ENCODE results near the gene FDX2.

The FDX2 gene

DNA sequence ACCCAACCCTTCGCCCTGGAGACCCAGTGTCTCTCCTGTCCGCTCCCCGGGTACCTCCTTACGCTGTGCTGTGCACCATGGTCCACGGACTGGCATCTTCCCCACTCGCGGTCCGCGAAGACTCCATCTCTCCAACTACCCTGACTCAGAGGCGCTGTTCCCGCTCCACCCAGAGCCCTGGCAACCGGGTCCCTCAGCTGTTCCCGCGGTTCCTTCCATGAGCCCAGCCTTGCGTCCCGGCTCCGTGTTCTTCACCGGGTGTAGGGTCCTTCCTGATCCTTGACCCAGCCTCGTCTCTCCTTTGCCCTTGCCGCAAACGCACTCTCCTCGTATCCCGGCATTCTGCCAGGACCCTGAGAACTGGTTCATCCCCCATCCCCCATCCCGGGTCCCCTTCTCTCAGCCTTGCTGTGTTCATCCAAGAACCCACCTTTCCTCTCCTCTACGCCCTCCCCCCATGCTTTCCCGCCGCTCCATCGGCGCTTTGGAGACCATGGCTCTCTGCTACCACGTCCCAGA lies 25.4 kb downstream of the FDX2 start:
- H3K27ac ChIP-seq, result peak overlapping the region; percentile 74
- no peak for TF ChIP-seq ZFX (IDR thresholded peaks at IDR 0.05)
- TF ChIP-seq, protein P1, sequence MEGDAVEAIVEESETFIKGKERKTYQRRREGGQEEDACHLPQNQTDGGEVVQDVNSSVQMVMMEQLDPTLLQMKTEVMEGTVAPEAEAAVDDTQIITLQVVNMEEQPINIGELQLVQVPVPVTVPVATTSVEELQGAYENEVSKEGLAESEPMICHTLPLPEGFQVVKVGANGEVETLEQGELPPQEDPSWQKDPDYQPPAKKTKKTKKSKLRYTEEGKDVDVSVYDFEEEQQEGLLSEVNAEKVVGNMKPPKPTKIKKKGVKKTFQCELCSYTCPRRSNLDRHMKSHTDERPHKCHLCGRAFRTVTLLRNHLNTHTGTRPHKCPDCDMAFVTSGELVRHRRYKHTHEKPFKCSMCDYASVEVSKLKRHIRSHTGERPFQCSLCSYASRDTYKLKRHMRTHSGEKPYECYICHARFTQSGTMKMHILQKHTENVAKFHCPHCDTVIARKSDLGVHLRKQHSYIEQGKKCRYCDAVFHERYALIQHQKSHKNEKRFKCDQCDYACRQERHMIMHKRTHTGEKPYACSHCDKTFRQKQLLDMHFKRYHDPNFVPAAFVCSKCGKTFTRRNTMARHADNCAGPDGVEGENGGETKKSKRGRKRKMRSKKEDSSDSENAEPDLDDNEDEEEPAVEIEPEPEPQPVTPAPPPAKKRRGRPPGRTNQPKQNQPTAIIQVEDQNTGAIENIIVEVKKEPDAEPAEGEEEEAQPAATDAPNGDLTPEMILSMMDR (conservative IDR thresholded peaks at IDR 0.05), result no peak

DNA sequence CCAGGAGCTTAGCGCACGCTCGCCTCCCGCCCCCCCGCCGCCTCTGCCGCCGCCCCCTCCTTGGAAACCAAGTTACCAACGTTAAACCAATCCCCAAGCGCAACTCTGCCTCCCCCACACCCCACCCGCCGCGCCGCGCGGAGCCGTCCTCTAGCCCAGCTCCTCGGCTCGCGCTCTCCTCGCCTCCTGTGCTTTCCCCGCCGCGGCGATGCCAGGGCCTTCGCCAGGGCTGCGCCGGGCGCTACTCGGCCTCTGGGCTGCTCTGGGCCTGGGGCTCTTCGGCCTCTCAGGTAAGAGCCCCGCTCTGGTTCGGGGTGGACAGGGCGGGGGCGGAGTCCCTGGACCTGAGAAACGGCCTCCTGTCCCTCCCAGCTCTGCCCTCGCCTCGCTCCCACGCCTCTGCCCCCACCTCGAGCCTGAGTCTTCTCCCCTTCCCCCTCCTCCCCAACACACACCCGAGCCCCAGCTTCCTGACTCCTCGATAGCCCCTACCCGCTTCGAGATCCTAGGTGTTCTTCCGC lies 25.9 kb downstream of the FDX2 start, which contains the start of gene ICAM5:
Gene ICAM5, plus strand, starts transcription at position 117 of the 521 bp plus-strand sequence. Its CDS starts 92 bp downstream, at position 209.
- TF ChIP-seq, protein P1 (conservative IDR thresholded peaks at IDR 0.05), result no peak
- TF ChIP-seq ZFX (IDR thresholded peaks at IDR 0.05), result peak; percentile 61; the same call in 1 of the 2 replicates
- H3K27ac ChIP-seq, result peak within 1 kb of the TSS; percentile 74

DNA sequence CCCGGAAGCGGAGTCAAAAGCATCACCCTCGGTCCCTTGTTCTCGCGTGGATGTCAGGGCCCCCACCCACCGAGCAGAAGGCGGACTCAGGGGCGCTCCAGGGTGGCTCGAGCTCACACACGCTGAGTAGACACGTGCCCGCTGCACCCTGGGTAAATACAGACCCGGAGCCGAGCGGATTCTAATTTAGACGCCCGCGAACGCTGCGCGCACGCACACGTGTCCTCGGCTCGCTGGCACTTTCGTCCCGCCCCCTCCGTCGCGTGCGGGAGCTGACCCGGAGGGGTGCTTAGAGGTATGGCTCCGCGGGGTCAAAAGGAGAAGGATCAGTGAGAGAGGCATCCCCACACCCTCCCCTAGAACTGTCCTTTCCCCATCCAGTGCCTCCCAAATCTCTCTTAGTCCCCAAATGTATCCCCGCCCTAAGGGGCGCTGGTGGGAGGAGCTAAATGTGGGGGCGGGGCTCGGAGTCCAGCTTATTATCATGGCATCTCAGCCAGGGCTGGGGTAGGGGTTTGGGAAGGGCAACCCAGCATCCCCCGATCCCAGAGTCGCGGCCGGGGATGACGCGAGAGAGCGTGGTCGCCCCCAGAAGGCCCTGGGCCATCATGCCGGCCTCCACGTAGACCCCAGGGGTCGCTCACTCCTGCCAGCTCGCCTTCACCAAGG lies 26.5 kb downstream of the FDX2 start:
- peak overlapping the region; percentile 74 for H3K27ac ChIP-seq

DNA sequence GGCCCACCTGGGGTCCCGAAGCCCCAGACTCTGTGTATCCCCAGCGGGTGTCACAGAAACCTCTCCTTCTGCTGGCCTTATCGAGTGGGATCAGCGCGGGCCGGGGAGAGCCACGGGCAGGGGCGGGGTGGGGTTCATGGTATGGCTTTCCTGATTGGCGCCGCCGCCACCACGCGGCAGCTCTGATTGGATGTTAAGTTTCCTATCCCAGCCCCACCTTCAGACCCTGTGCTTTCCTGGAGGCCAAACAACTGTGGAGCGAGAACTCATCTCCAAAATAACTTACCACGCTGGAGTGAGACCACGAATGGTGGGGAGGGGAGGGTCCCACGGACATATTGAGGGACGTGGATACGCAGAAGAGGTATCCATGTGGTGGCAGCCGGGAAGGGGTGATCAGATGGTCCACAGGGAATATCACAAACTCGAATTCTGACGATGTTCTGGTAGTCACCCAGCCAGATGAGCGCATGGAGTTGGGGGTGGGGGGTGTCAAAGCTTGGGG lies 27.1 kb downstream of the FDX2 start:
- H3K27ac ChIP-seq, result peak overlapping the region; percentile 74
- TF ChIP-seq ZFX (IDR thresholded peaks at IDR 0.05), result no peak
- TF ChIP-seq, protein P1 (conservative IDR thresholded peaks at IDR 0.05), result no peak

More for the DNA sequence above, 26.5 kb downstream of the FDX2 start:
- TF ChIP-seq, protein P1 (conservative IDR thresholded peaks at IDR 0.05), result no peak

DNA sequence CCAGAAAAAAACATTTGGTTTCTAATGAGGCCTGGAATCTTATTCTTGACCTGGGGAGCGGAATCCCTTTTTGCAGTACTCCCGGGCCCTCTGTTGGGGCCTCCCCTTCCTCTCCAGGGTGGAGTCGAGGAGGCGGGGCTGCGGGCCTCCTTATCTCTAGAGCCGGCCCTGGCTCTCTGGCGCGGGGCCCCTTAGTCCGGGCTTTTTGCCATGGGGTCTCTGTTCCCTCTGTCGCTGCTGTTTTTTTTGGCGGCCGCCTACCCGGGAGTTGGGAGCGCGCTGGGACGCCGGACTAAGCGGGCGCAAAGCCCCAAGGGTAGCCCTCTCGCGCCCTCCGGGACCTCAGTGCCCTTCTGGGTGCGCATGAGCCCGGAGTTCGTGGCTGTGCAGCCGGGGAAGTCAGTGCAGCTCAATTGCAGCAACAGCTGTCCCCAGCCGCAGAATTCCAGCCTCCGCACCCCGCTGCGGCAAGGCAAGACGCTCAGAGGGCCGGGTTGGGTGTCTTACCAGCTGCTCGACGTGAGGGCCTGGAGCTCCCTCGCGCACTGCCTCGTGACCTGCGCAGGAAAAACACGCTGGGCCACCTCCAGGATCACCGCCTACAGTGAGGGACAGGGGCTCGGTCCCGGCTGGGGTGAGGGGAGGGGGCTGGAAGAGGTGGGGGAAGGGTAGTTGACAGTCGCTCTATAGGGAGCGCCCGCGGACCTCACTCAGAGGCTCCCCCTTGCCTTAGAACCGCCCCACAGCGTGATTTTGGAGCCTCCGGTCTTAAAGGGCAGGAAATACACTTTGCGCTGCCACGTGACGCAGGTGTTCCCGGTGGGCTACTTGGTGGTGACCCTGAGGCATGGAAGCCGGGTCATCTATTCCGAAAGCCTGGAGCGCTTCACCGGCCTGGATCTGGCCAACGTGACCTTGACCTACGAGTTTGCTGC lies 28.7 kb downstream of the FDX2 start, which contains the start of gene ICAM4:
Gene ICAM4, plus strand, starts transcription at position 153 of the 935 bp plus-strand sequence. Its CDS starts 58 bp downstream, at position 211.
- TF ChIP-seq ZFX (IDR thresholded peaks at IDR 0.05), result no peak
- TF ChIP-seq, protein P1 (conservative IDR thresholded peaks at IDR 0.05), result no peak
- no peak within 1 kb of the TSS for H3K27ac ChIP-seq

DNA sequence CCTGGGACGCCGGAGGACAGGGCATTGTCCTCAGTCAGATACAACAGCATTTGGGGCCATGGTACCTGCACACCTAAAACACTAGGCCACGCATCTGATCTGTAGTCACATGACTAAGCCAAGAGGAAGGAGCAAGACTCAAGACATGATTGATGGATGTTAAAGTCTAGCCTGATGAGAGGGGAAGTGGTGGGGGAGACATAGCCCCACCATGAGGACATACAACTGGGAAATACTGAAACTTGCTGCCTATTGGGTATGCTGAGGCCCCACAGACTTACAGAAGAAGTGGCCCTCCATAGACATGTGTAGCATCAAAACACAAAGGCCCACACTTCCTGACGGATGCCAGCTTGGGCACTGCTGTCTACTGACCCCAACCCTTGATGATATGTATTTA lies 30.4 kb downstream of the FDX2 start:
- TF ChIP-seq, protein P1 (conservative IDR thresholded peaks at IDR 0.05), result no peak
- TF ChIP-seq ZFX (IDR thresholded peaks at IDR 0.05), result no peak

More for the DNA sequence above, 30.4 kb downstream of the FDX2 start:
- no peak overlapping the region for H3K27ac ChIP-seq

All from C4-2B (cell line).